ENCODE results near the gene LCE1F. TPM values are rescaled to one million over a fixed set of nuclear protein-coding genes. Genes with fewer than 3 reads are reported as not detected.

Gene LCE1F, protein sequence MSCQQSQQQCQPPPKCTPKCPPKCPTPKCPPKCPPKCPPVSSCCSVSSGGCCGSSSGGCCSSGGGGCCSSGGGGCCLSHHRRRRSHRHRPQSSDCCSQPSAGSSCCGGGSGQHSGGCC
- total RNA-seq (not detected), total RNA-seq (0 reads per million in 2 donors)

DNA sequence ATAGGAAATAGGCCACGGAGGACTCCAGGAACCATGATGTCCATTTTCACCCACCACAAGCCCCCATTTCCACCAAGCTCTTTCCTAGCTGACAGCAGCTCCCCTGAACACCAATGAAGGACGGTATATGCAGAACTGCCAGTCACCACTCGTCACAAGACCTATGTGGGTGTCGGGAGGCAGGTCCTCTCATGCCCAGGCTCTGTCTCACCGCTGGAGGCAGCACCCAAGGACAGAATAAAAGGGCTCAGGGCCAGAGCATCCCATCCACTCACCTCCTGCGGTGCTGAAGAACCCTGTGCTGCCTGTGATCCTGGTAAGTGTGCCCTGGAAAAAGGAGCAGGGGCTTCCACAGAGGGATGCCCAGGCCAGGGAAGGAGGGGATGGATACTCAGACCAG is at the start of gene LCE1F:
Gene LCE1F (plus strand): TSS at position 266 of the 400 bp plus-strand sequence. CDS start 1,232 bp downstream, outside the sequence.
- no peak within 1 kb of the TSS for H3K27ac Mint-ChIP-seq
- H3K36me3 Mint-ChIP-seq (ENCODE audit: low read depth), result no peaks in the 10 kb centered on the region
- DNase-seq (no peak), ATAC-seq (no peak)
- no peaks in the 10 kb centered on the region for H3K9me3 ChIP-seq (ENCODE audit: control insufficient read depth, low read length, poor library complexity, severe bottlenecking)
- no peaks in the 10 kb centered on the region for H3K4me1 Mint-ChIP-seq
- H3K4me3 Mint-ChIP-seq, result no peak within 1 kb of the TSS
- peaks cover 49% of the 10 kb centered on the region for H3K27me3 Mint-ChIP-seq

DNA sequence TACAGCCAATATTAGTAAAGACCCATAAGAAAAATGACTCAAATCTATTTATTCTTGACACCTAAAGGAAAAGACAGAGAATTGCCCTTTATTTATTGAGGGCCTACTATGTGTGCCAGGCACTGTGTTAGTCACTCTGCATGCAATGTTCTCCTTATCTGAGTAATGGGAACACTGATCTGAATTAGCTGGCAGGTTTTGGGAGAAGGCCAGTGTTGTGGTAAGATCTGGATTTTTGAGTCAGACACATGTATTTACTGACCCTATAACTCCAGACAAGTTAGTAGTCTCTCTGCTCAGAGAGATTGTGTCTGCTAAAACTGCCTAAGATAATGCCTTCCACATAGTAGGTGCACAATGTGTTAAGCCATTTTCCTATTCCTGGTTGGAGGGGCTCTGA is 49.7 kb upstream of the LCE1F start:
- ATAC-seq (no peak), DNase-seq (no peak)
- H3K9me3 ChIP-seq (ENCODE audit: control insufficient read depth, low read length, poor library complexity, severe bottlenecking), result no peaks in the 10 kb centered on the region
- Mint-ChIP-seq H3K27ac (no peak overlapping the region), H3K4me1 (no peaks in the 10 kb centered on the region), H3K4me3 (no peak overlapping the region), H3K27me3 (peaks cover 48% of the 10 kb centered on the region), H3K36me3 (ENCODE audit: low read depth) (peaks cover 2% of the 10 kb centered on the region)

DNA sequence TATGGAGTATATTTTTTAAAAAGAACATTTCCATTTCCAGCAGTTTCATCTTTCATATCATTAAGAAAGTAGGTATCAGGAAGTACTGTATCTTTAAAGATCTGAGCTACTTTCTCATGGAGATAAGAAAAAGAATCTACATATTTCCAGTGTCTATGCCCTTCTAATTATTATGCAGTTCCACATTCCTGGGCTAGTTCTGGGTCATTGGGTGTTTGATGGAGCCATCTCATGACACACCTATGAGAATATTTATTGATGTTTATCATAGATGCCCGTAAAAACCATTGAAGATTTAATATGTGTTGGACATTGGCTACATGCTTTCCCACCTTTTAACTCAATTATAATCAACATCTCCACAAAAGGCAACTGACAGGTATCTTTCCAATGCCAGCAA is 46.0 kb upstream of the LCE1F start:
- ATAC-seq (no peak), DNase-seq (no peak)
- Mint-ChIP-seq H3K36me3 (ENCODE audit: low read depth) (no peaks in the 10 kb centered on the region), H3K27ac (no peak overlapping the region), H3K4me1 (no peaks in the 10 kb centered on the region), H3K4me3 (no peak overlapping the region), H3K27me3 (peaks cover 43% of the 10 kb centered on the region)
- H3K9me3 ChIP-seq (ENCODE audit: control insufficient read depth, low read length, poor library complexity, severe bottlenecking), result no peaks in the 10 kb centered on the region

DNA sequence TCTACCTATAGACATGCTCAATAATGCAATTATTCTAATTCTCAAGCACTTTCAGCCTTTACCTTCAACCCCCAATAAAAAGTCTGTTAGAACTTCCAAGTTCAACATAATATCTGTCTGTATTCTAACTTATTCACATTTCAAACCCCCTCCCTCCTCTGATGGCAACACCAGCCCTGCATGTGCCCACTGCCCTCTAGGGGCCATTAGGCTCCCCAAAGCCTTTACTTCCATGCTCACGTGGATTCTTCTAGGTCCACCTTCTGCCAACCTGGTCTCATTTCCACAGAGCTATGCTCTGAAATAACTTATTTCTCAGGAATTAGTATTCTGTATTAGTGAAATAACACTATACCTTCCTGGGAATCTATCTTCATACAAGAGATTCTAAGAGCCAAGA is 39.3 kb upstream of the LCE1F start:
- Mint-ChIP-seq H3K4me1 (no peaks in the 10 kb centered on the region), H3K36me3 (ENCODE audit: low read depth) (no peaks in the 10 kb centered on the region), H3K27ac (no peak overlapping the region), H3K4me3 (no peak overlapping the region), H3K27me3 (peaks cover 67% of the 10 kb centered on the region)
- no peaks in the 10 kb centered on the region for H3K9me3 ChIP-seq (ENCODE audit: control insufficient read depth, low read length, poor library complexity, severe bottlenecking)
- ATAC-seq (no peak), DNase-seq (no peak)

DNA sequence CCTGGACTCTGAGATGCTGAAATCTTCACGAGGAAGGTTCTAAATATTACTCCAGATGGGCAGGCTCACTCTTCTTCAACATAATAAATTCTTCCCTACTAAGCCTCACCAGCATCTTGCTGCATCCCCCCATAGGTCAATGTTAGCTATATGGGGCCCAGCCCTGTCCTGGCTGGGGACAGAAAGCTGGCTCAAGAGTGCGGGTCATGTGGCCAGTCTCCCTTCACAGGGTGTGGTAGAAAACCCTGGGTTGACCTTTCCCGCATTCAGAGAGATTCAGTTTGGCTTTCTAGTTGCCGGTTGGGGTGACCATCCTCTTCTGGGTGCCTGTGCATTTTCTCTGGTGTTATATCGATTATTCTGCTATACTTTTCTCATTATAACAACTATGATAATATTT is 36.9 kb upstream of the LCE1F start:
- ATAC-seq (no peak), DNase-seq (no peak)
- Mint-ChIP-seq H3K4me1 (no peaks in the 10 kb centered on the region), H3K27me3 (peaks cover 71% of the 10 kb centered on the region), H3K36me3 (ENCODE audit: low read depth) (no peaks in the 10 kb centered on the region), H3K4me3 (no peak overlapping the region), H3K27ac (no peak overlapping the region)
- no peaks in the 10 kb centered on the region for H3K9me3 ChIP-seq (ENCODE audit: control insufficient read depth, low read length, poor library complexity, severe bottlenecking)

DNA sequence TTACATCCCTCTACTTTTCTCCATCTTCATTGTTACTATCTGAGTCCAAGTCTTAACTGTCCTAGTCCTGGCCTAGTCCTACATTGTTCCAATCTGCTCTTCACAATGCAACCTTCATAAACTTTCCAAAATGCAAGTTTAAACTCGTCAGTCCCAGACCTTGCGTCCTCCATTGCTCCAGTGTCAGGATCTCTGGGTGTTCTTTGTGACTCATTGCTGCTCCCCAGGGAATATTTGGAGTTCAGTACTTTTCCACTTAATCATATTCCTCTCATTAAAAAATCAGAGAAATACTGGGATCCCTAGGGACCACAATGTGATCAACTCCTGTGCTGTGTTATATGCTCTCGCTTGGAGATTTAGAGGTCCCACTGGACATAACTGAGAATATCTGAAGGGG is 35.1 kb upstream of the LCE1F start:
- Mint-ChIP-seq H3K27ac (no peak overlapping the region), H3K4me1 (no peaks in the 10 kb centered on the region), H3K36me3 (ENCODE audit: low read depth) (no peaks in the 10 kb centered on the region), H3K27me3 (peaks cover 77% of the 10 kb centered on the region), H3K4me3 (no peak overlapping the region)
- ATAC-seq (no peak), DNase-seq (no peak)
- no peaks in the 10 kb centered on the region for H3K9me3 ChIP-seq (ENCODE audit: control insufficient read depth, low read length, poor library complexity, severe bottlenecking)

DNA sequence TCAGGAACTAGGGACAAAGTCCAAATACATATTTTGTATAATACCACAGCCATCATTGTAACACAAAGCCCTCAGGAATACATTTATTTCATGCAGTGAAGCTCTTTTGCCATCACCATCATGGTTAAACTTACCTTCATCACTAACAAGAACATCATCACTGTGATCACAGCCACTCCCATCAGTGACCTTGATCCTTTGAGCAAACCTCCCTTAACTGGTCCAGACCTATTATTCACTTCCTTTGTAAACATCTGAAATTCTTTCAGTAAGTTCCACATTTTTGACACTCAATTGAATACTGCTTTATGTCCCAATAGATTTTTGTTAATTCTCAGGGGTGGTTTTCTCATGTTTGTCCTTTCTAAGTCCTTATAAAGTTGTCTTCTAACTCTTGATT is 33.3 kb upstream of the LCE1F start:
- no peak for ATAC-seq

DNA sequence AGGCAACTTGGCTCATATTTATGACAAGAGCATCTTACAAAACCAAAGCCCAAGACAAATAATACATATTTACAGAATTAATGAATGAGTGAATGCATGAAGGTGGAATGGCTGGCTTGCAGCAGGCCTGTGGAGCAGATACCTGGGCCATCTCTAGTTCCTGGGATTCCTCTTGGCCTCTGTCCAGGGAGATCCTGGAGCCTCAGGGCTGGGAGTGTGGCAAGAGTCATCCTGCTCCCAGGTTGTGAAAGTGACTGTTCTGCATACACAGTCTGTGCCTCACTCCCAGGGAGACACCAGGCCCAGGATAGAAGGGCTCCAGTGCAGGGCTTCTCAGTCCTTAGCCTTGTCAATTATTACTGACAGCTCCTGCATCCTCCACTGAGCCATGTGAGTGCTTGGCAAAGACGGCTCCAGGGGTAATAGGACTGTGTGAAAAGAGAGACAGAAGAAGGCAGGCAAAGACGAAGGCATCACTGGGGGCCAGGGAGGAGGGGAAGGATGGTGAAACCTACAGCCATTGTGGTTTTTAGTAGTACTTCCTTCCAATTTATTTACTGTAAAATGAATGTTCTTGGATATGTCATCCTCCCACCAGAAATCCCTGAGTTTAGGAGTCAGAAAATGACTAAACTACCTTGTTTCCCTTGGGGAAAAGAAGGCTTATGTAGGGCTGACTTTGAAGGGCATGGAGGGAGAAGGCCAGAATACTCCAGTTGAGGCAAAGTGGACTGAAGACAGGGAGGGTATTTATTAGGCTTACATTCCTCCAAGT is 31.4 kb upstream of the LCE1F start:
- H3K36me3 Mint-ChIP-seq (ENCODE audit: low read depth), result no peaks in the 10 kb centered on the region
- no peak for DNase-seq
- H3K27ac Mint-ChIP-seq, result no peak overlapping the region

More for the DNA sequence above, 33.3 kb upstream of the LCE1F start:
- Mint-ChIP-seq H3K36me3 (ENCODE audit: low read depth) (no peaks in the 10 kb centered on the region), H3K4me1 (no peaks in the 10 kb centered on the region), H3K27ac (no peak overlapping the region), H3K4me3 (no peak overlapping the region), H3K27me3 (peaks cover 71% of the 10 kb centered on the region)
- H3K9me3 ChIP-seq (ENCODE audit: control insufficient read depth, low read length, poor library complexity, severe bottlenecking), result no peaks in the 10 kb centered on the region
- no peak for DNase-seq

DNA sequence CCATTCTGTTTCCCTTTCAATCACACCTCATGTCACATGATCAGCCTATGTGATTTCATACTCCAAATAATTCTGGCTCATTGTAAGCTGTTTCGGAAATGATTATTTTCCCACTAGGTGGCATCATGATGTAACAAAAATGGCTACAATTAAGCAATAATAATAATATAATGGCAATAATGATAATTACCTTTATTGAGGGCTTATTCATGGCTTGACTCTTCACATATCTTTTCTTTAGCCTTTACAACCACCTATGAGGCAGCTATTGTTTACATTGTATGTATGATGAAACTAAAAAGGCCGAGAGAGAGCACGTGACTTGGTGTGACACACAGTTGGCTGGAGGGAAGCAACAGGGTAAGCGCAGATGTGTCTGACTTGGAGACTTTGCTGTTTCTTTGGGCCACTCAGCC is 29.6 kb upstream of the LCE1F start:
- Mint-ChIP-seq H3K27me3 (peaks cover 59% of the 10 kb centered on the region), H3K4me3 (no peak overlapping the region), H3K4me1 (no peaks in the 10 kb centered on the region), H3K36me3 (ENCODE audit: low read depth) (no peaks in the 10 kb centered on the region), H3K27ac (no peak overlapping the region)
- DNase-seq (no peak), ATAC-seq (no peak)
- no peaks in the 10 kb centered on the region for H3K9me3 ChIP-seq (ENCODE audit: control insufficient read depth, low read length, poor library complexity, severe bottlenecking)

More for the DNA sequence above, 31.4 kb upstream of the LCE1F start:
- Mint-ChIP-seq H3K4me3 (no peak overlapping the region), H3K27me3 (peaks cover 63% of the 10 kb centered on the region), H3K4me1 (no peaks in the 10 kb centered on the region)
- ATAC-seq, result no peak
- H3K9me3 ChIP-seq (ENCODE audit: control insufficient read depth, low read length, poor library complexity, severe bottlenecking), result no peaks in the 10 kb centered on the region

DNA sequence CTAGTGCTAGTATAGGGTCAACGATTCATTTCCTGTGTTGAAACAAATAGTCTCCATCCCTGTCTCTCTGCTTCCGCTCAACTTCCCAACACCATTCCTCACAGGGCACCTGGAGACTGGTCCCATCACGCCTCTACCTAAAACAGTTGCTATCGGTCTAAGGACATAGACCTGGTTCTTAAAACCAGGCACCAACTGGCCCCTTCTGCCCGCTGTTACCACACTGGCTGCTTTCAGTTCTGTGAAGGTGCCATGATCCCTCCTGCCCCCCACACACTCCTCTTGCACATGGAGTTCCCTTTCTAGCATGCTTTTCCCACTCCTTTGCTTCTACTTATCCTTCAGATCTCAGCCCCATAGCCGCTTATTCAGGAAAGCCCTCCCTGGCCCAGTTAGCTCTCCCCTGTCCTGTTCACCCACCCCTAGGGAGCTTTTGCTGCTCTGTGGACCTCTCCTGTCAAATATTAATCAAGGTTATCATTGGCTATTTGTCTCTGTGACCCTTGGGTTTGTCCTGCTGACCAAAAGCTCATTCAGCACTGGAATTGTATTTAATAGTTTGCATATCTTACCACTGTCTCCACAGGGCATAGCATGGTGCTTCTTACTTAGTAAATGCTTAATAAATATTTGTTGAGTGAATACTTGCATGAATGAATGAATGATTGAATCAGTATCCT is 29.0 kb upstream of the LCE1F start:
- DNase-seq (no peak), ATAC-seq (no peak)
- Mint-ChIP-seq H3K4me3 (no peak overlapping the region), H3K27ac (no peak overlapping the region), H3K27me3 (peaks cover 65% of the 10 kb centered on the region), H3K4me1 (no peaks in the 10 kb centered on the region), H3K36me3 (ENCODE audit: low read depth) (no peaks in the 10 kb centered on the region)
- no peaks in the 10 kb centered on the region for H3K9me3 ChIP-seq (ENCODE audit: control insufficient read depth, low read length, poor library complexity, severe bottlenecking)

DNA sequence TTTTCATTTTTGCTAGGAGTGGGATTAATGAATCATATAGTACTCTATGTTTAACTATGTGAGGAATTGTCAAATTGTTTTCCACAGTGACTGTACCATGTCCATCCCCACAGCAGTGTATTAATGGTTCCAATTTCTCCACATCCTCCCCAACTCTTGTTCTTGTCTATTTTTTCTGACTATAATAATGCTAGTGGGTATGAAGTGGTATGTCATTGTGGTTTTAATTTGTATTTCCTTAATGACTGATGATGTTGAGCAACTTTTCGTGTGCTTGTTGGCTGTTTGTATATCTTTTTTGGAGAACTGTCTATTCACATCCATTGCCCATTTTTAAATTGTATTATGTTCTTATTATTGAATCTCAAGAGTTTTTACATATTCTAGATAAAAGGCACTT is 27.1 kb upstream of the LCE1F start:
- DNase-seq (no peak), ATAC-seq (no peak)
- Mint-ChIP-seq H3K27me3 (peaks cover 71% of the 10 kb centered on the region), H3K4me1 (no peaks in the 10 kb centered on the region), H3K27ac (no peak overlapping the region), H3K4me3 (no peak overlapping the region), H3K36me3 (ENCODE audit: low read depth) (no peaks in the 10 kb centered on the region)
- H3K9me3 ChIP-seq (ENCODE audit: control insufficient read depth, low read length, poor library complexity, severe bottlenecking), result no peaks in the 10 kb centered on the region

DNA sequence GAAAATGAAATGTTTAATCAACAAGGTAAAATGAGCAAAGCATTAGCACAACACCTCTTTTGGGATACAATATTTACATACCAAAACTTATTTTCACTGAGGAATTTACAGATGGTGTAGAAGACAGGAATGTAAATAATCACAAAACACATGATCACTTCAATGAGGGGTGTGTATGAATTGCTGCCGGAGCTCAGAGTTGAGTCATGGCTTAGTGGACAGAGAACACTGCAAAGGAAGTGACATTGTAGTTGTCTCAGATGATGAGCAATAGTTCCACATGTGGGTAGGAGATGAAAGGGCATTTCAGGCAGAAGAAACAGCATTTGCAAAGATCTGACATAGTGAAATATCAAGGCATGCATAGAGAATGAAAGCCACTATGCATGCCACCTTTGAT is 22.7 kb upstream of the LCE1F start:
- H3K4me1 Mint-ChIP-seq, result no peaks in the 10 kb centered on the region
- no peak for ATAC-seq
- H3K4me3 Mint-ChIP-seq, result no peak overlapping the region
- H3K27ac Mint-ChIP-seq, result no peak overlapping the region
- H3K27me3 Mint-ChIP-seq, result peaks cover 74% of the 10 kb centered on the region
- DNase-seq, result no peak
- no peaks in the 10 kb centered on the region for H3K36me3 Mint-ChIP-seq (ENCODE audit: low read depth)
- H3K9me3 ChIP-seq (ENCODE audit: control insufficient read depth, low read length, poor library complexity, severe bottlenecking), result no peaks in the 10 kb centered on the region

DNA sequence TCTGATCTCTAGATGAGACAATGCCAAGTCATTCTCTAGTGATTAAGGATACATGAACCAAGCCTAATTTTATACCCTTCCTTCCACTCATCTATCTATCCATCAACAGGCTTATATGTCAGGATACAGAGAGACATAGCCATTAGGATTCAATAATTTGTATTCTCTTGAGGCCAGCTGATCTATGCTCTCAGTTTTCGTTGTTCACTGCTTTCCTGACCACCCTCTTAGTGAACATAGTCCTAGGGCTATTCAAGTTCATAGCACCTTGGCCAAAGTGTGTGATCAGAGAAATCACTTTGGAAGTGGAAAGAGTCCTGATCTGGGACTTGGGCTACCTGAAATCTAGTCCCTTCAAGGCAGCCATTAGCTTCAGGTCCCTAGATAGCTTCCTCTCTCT is 21.4 kb upstream of the LCE1F start:
- ATAC-seq, result no peak
- no peaks in the 10 kb centered on the region for H3K36me3 Mint-ChIP-seq (ENCODE audit: low read depth)
- H3K4me1 Mint-ChIP-seq, result no peaks in the 10 kb centered on the region

More for the DNA sequence above, 21.4 kb upstream of the LCE1F start:
- DNase-seq, result no peak
- Mint-ChIP-seq H3K4me3 (no peak overlapping the region), H3K27me3 (peaks cover 77% of the 10 kb centered on the region), H3K27ac (no peak overlapping the region)
- no peaks in the 10 kb centered on the region for H3K9me3 ChIP-seq (ENCODE audit: control insufficient read depth, low read length, poor library complexity, severe bottlenecking)

Data from T-helper 17 cell (primary cell).